GM21737 (cell line): ENCODE results near the gene KLRF2.

Experiments
- ATAC-seq: cut with Tn5 transposase; IDR thresholded peaks from one replicate; pipeline ENCODE4 v1.9.1; 2021; ENCODE audit warnings: mild to moderate bottlenecking, moderate library complexity; ENCODE audit not compliant: unreplicated experiment

KLRF2 gene

GRCh38 chr12:9883175-9883574 is 1.9 kb downstream of the KLRF2 start:
- ATAC-seq = no peak

- no peak for ATAC-seq
These were observed 7.5 kb downstream of the KLRF2 start for GRCh38 chr12:9888665-9889273.

- ATAC-seq = no peak
These were observed 14.1 kb downstream of the KLRF2 start for GRCh38 chr12:9895215-9895971.

GRCh38 chr12:9897535-9897934 is 16.2 kb downstream of the KLRF2 start:
- no peak for ATAC-seq

- no peak for ATAC-seq
These were observed 17.9 kb downstream of the KLRF2 start for GRCh38 chr12:9899209-9899608.

GRCh38 chr12:9900930-9901329 is 19.6 kb downstream of the KLRF2 start:
- no peak for ATAC-seq

GRCh38 chr12:9902539-9903228 is 21.4 kb downstream of the KLRF2 start:
- no peak for ATAC-seq

GRCh38 chr12:9906873-9907272 is 25.6 kb downstream of the KLRF2 start:
- no peak for ATAC-seq

- ATAC-seq = no peak
These were observed 26.5 kb downstream of the KLRF2 start for GRCh38 chr12:9907769-9908168.

- no peak for ATAC-seq
These were observed 27.1 kb downstream of the KLRF2 start for GRCh38 chr12:9908350-9908749.

GRCh38 chr12:9909724-9910123 is 28.4 kb downstream of the KLRF2 start:
- ATAC-seq = no peak

GRCh38 chr12:9910716-9911421 is 29.6 kb downstream of the KLRF2 start:
- ATAC-seq = no peak

GRCh38 chr12:9911708-9912107 is 30.4 kb downstream of the KLRF2 start:
- ATAC-seq = no peak

- ATAC-seq = no peak
These were observed 38.2 kb downstream of the KLRF2 start for GRCh38 chr12:9919443-9919842.

- no peak for ATAC-seq
These were observed 39.2 kb downstream of the KLRF2 start for GRCh38 chr12:9920451-9920850.

- ATAC-seq = no peak
These were observed 41.1 kb downstream of the KLRF2 start for GRCh38 chr12:9922429-9922828.

- no peak for ATAC-seq
These were observed 44.6 kb downstream of the KLRF2 start for GRCh38 chr12:9925705-9926393.

- ATAC-seq = no peak
These were observed 45.6 kb downstream of the KLRF2 start for GRCh38 chr12:9926876-9927275.

GRCh38 chr12:9928607-9929006 is 47.3 kb downstream of the KLRF2 start:
- ATAC-seq = no peak

GRCh38 chr12:9931245-9931644 is 50.0 kb downstream of the KLRF2 start:
- no peak for ATAC-seq

- ATAC-seq = no peak
These were observed 51.0 kb downstream of the KLRF2 start, which contains the start of gene CLEC2A for GRCh38 chr12:9932270-9932669. CLEC2A (minus strand) TSS chr12:9932370; CDS start chr12:9932329, 41 bp downstream.
